ENCODE data around the gene ENTPD2. TPM values are rescaled to one million over a fixed set of nuclear protein-coding genes. Genes with fewer than 3 reads are reported as not detected.

The ENTPD2 gene
- total RNA-seq, 1 experiment from 2014 or later: 32.5 TPM

DNA sequence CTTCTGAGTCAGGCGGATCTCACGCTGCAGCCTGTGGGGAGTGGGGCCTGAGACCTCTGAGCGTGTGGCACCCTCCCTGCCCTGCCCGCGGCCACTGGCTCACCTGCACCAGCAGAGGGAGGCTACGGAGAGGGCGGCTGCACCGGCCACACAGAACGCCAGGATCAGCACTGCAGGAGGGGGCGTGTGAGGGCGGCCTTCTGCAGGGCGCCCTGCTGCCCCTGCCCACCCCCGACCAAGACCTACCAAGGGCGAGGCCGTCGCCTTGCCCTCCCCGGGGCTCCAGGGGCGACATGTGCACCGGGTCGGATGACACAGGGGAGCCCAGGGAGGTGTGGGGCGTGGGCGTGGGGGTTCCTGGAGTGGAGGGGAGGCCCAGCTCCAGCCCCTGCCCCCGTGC is 13.3 kb downstream of the ENTPD2 start:
- DNase-seq (ENCODE audit: low read depth, low spot score): no peak
- no peak overlapping the region for H3K27ac ChIP-seq (ENCODE audit: low read depth, low read length)
- H3K27me3 ChIP-seq (ENCODE audit: insufficient read depth, low read length): no peaks in the 10 kb centered on the region
- H3K4me3 ChIP-seq (replicated peaks in 1 of 2; ENCODE audit: low read depth in 1 of 2, low read length in 2 of 2): no peak overlapping the region
- no peak overlapping the region for H3K9ac ChIP-seq (ENCODE audit: low read length)
- intact Hi-C loops (cut with micrococcal nuclease): no loop called here
- no peaks in the 10 kb centered on the region for H3K9me3 ChIP-seq (ENCODE audit: control insufficient read depth in 1 of 2, insufficient read depth in 1 of 2, low read depth in 1 of 2, low read length in 2 of 2)
- H3K4me1 ChIP-seq (ENCODE audit: control insufficient read depth in 1 of 2, insufficient read depth in 2 of 2, low read length in 2 of 2): peaks cover 12 to 22% of the 10 kb centered on the region in 2 experiments
- TF ChIP-seq EZH2 (IDR thresholded peaks at IDR 0.05) (no peak), ELF1 (IDR thresholded peaks at IDR 0.05; ENCODE audit: borderline replicate concordance, low read depth) (no peak), SRF (IDR thresholded peaks at IDR 0.05; ENCODE audit: low read depth) (no peak), EGR1 (IDR thresholded peaks at IDR 0.05; ENCODE audit: low read depth) (no peak), CEBPB (IDR thresholded peaks at IDR 0.05; ENCODE audit: low read depth) (no peak), POLR2A (IDR thresholded peaks at IDR 0.05; ENCODE audit: borderline replicate concordance, extremely low read depth, insufficient read depth, insufficient read length) (no peak)
- H3K9me2 ChIP-seq (ENCODE audit: insufficient read depth): no peaks in the 10 kb centered on the region
- no peak overlapping the region for H2AFZ ChIP-seq (ENCODE audit: low read depth, low read length, poor library complexity, severe bottlenecking)
- ChIA-PET CTCF (no interaction called here), RAD21 (ENCODE audit: low non-redundant PET in 1 of 2, low total read pairs in 2 of 2, uncharacterized antibody in 2 of 2, unreplicated experiment in 2 of 2) (no interaction called here), POLR2A (no interaction called here)
- H3K36me3 ChIP-seq (ENCODE audit: control insufficient read depth in 1 of 2, insufficient read depth in 2 of 2, low read length in 2 of 2): peaks cover 3 to 7% of the 10 kb centered on the region in 2 experiments; a peak in 2 of 4 replicates
- H3K79me2 ChIP-seq (ENCODE audit: insufficient read depth, low read length): peaks cover 24% of the 10 kb centered on the region; the same call in 1 of the 2 replicates
- H4K20me1 ChIP-seq (ENCODE audit: insufficient read depth): no peaks in the 10 kb centered on the region
- no peak overlapping the region for H3K4me2 ChIP-seq (ENCODE audit: low read length)
- BruUV-seq (replicated peaks): no TSS peak
- no peak for ATAC-seq

DNA sequence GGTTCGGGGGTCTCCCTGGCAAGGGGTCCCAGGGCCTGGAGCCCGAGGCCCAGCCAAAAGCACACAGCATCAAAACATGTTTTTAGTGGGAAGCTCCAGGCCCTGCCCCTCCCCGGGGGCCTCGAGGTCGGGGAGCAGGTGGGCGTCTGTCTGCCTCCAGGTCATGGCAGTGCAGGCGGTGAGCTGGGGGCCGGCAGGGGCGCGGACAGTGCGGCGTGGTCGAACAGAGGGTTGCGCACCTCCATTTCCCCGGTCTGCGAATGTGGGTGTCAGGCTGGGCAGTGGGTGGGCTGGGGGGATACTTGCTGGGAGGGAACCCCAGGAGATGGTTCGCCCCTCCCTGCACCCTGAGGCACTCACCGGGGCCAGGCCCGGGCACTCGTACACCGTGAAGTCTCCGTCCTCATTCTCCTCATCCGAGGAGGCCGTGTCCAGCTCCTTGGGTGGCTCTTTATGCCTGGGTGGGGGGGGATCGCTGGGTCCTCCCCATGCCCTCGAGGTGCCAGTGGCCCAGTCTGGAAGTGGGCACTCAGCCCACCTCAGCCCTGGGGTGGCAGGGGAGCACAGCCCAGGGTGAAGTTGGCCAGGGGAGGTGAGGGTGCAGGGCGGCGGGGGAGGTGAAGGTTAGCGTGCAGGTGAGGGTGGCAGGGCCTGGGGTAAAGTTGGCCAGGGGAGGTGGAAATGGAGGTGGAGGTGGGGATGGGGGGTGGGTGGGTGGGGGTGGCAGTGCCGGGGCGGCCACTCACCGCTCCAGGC is 14.1 kb downstream of the ENTPD2 start:
- Histone ChIP-seq H3K36me3 (ENCODE audit: control insufficient read depth in 1 of 2, insufficient read depth in 2 of 2, low read length in 2 of 2) (peaks cover 3 to 7% of the 10 kb centered on the region in 2 experiments; a peak in 2 of 4 replicates), H3K9me3 (ENCODE audit: control insufficient read depth in 1 of 2, insufficient read depth in 1 of 2, low read depth in 1 of 2, low read length in 2 of 2) (no peaks in the 10 kb centered on the region), H3K4me2 (ENCODE audit: low read length) (no peak overlapping the region), H4K20me1 (ENCODE audit: insufficient read depth) (no peaks in the 10 kb centered on the region), H3K27ac (ENCODE audit: low read depth, low read length) (no peak overlapping the region), H3K9me2 (ENCODE audit: insufficient read depth) (no peaks in the 10 kb centered on the region), H2AFZ (ENCODE audit: low read depth, low read length, poor library complexity, severe bottlenecking) (no peak overlapping the region), H3K4me1 (ENCODE audit: control insufficient read depth in 1 of 2, insufficient read depth in 2 of 2, low read length in 2 of 2) (peaks cover 14 to 24% of the 10 kb centered on the region in 2 experiments), H3K4me3 (replicated peaks in 1 of 2; ENCODE audit: low read depth in 1 of 2, low read length in 2 of 2) (no peak overlapping the region), H3K27me3 (ENCODE audit: insufficient read depth, low read length) (no peaks in the 10 kb centered on the region), H3K79me2 (ENCODE audit: insufficient read depth, low read length) (peaks cover 16% of the 10 kb centered on the region; the same call in 1 of the 2 replicates), H3K9ac (ENCODE audit: low read length) (no peak overlapping the region)
- ChIA-PET CTCF (interaction anchor here (1.4 kb wide), 1 partner anchor 11 kb away, joined by 5 read pairs; no protein-coding TSS in a partner anchor), POLR2A (no interaction called here), RAD21 (ENCODE audit: low non-redundant PET in 1 of 2, low total read pairs in 2 of 2, uncharacterized antibody in 2 of 2, unreplicated experiment in 2 of 2) (no interaction called here)
- DNase-seq (ENCODE audit: low read depth, low spot score): no peak
- intact Hi-C loops (cut with micrococcal nuclease): loop anchor here (5.0 kb wide), 1 partner anchor 197 kb away; the partner anchor contains the start of gene AJM1
- no peak for TF ChIP-seq POLR2AphosphoS5 (IDR thresholded peaks at IDR 0.05; ENCODE audit: low read depth, low read length)
- no peak for TF ChIP-seq CBX3 (IDR thresholded peaks at IDR 0.05; ENCODE audit: low read depth)
- TF ChIP-seq, protein P1, sequence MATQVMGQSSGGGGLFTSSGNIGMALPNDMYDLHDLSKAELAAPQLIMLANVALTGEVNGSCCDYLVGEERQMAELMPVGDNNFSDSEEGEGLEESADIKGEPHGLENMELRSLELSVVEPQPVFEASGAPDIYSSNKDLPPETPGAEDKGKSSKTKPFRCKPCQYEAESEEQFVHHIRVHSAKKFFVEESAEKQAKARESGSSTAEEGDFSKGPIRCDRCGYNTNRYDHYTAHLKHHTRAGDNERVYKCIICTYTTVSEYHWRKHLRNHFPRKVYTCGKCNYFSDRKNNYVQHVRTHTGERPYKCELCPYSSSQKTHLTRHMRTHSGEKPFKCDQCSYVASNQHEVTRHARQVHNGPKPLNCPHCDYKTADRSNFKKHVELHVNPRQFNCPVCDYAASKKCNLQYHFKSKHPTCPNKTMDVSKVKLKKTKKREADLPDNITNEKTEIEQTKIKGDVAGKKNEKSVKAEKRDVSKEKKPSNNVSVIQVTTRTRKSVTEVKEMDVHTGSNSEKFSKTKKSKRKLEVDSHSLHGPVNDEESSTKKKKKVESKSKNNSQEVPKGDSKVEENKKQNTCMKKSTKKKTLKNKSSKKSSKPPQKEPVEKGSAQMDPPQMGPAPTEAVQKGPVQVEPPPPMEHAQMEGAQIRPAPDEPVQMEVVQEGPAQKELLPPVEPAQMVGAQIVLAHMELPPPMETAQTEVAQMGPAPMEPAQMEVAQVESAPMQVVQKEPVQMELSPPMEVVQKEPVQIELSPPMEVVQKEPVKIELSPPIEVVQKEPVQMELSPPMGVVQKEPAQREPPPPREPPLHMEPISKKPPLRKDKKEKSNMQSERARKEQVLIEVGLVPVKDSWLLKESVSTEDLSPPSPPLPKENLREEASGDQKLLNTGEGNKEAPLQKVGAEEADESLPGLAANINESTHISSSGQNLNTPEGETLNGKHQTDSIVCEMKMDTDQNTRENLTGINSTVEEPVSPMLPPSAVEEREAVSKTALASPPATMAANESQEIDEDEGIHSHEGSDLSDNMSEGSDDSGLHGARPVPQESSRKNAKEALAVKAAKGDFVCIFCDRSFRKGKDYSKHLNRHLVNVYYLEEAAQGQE (IDR thresholded peaks at IDR 0.05; ENCODE audit: low read depth): no peak
- TF ChIP-seq POLR2A (IDR thresholded peaks at IDR 0.05; ENCODE audit: borderline replicate concordance, extremely low read depth, insufficient read depth, insufficient read length): no peak
- TF ChIP-seq ELF1 (IDR thresholded peaks at IDR 0.05; ENCODE audit: borderline replicate concordance, low read depth): no peak
- no peak for TF ChIP-seq EZH2phosphoT487 (IDR thresholded peaks at IDR 0.05; ENCODE audit: borderline replicate concordance)
- TF ChIP-seq RAD21 (IDR thresholded peaks at IDR 0.05; ENCODE audit: low read depth): no peak
- TSS peak; percentile 30 for BruUV-seq (replicated peaks)
- ATAC-seq: no peak

Measured in HCT116 (cell line).